GM12865 (cell line): ENCODE data around the gene PCSK2.

Experiments
- DNase-seq: peaks from one replicate; pipeline ENCODE4 v3.0.0; 2010; ENCODE audit warnings: low read depth
- H3K4me3 ChIP-seq: 2 replicates; pipeline ENCODE4 v1.5.1; 2011; ENCODE audit warnings: mild to moderate bottlenecking, low read depth, low read length, control low read depth
- CTCF ChIP-seq: IDR thresholded peaks from 2 replicates; pipeline ENCODE4 v1.5.1; 2011; ENCODE audit warnings: low read length, control low read depth, low read depth, inconsistent platforms; ENCODE audit not compliant: insufficient read depth; ENCODE audit errors: missing control alignments

PCSK2 gene

DNA sequence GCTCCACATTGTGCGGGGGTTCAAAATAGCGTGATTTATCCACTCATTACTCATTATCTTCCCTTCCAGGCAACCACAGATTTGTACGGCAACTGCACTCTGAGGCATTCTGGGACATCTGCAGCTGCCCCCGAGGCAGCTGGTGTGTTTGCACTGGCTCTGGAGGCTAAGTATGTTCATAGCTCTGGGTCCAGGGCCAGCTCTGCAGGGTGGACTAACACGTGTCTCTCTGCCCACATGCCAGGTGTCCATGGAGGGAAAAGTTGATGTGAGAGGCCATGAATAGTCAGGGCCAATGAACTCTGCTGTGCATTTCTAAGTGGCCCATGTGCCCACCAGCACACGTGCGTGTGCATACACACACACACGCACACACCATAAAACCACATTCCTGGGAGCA is 229.4 kb downstream of the PCSK2 start:
- DNase-seq = no peak
- H3K4me3 ChIP-seq = no peak overlapping the region
- TF ChIP-seq CTCF = no peak

DNA sequence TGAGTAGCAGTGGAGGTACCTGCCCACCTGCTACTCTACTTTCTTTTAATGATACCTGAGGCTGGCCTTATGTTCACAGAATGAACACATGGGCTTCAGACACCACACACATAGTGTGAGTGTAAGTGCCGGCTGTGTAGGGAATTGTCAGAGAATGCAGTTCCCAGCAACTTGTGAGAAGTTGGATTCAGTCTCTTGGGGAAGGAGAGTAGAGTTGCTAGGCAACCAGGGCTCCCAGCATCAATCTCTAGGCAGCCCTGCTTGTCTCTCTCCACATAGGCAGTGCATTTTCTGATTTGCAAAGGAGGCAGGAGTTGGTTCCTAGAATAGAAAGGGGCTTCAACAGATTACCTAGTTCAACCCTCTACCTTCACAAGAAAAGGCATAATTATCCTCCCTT is 230.2 kb downstream of the PCSK2 start:
- TF ChIP-seq CTCF = no peak
- no peak overlapping the region for H3K4me3 ChIP-seq
- DNase-seq = no peak

DNA sequence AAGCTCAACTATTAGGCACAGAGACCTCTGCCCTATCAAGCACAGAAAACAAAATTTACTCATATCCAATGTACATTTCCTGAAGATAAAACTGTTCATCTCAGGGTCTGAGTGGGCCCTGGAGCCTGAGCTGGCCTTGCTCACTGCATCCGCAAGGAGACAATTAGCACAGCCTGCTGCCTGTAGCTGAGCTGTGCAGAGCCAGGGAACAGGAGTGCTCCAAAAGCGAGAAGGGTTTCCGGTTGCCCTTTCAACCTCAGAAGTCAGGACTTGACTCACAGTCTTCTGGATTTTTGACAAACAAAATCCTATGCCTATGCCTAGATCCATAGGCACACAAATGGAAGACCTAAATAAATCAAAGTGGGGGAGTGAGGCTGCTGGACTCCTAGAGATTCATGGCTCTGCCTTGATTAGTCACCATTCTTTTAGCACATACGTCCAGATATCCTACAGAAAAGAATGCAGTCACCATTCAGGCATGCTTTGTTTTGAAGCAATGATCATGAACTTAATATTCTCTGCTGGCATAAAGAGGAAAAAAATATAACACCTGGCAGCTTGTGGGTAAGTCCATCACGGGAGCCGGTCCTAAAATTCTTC is 230.8 kb downstream of the PCSK2 start:
- DNase-seq = no peak
- H3K4me3 ChIP-seq = no peak overlapping the region
- TF ChIP-seq CTCF = no peak

DNA sequence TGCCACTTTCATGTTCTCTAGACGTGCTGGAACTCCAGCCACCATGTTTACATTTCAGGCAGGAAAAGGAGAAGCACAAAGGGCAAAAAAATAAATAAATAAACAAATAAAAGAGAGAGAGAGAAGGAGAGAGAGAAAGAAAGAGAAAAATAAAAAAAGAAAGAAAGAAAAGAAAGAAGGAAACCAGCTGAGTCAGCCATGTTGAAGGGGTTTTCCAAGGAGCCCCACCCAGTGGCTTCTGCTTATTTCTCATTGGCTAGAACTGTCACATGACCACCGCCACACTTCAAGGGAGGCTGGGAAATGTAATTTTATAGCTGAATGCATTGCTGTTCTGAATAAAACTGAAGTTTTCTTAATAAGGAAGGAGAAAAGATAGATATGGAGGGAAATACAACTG is 233.3 kb downstream of the PCSK2 start:
- TF ChIP-seq CTCF = no peak
- DNase-seq = no peak
- no peak overlapping the region for H3K4me3 ChIP-seq

GRCh38 chr20:17461941-17462340 is 235.1 kb downstream of the PCSK2 start:
- TF ChIP-seq CTCF = no peak
- no peak for DNase-seq
- no peak overlapping the region for H3K4me3 ChIP-seq

- H3K4me3 ChIP-seq = no peak overlapping the region
- TF ChIP-seq CTCF = no peak
- no peak for DNase-seq
Measured at GRCh38 chr20:17463711-17464110, 236.9 kb downstream of the PCSK2 start.

DNA sequence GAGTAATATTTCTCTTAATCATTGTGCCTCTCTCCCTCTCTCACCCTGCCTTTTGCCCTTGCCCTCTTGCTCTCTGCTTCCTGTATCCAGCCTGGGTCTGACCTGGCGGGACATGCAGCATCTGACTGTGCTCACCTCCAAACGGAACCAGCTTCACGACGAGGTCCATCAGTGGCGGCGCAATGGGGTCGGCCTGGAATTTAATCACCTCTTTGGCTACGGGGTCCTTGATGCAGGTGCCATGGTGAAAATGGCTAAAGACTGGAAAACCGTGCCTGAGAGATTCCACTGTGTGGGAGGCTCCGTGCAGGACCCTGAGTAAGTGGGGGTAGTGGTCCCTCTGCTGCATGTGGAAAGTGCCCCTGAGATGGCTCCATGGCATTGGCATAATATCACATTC is 238.4 kb downstream of the PCSK2 start:
- no peak overlapping the region for H3K4me3 ChIP-seq
- TF ChIP-seq CTCF = no peak

More for the DNA sequence above, 238.4 kb downstream of the PCSK2 start:
- no peak for DNase-seq
